GM18499 (cell line): ENCODE data around the gene LCTL.

Experiments
- ATAC-seq: cut with Tn5 transposase; IDR thresholded peaks from one replicate; pipeline ENCODE4 v1.9.1; 2021; ENCODE audit warnings: moderate number of reproducible peaks; ENCODE audit not compliant: insufficient read depth, unreplicated experiment

The LCTL gene, protein sequence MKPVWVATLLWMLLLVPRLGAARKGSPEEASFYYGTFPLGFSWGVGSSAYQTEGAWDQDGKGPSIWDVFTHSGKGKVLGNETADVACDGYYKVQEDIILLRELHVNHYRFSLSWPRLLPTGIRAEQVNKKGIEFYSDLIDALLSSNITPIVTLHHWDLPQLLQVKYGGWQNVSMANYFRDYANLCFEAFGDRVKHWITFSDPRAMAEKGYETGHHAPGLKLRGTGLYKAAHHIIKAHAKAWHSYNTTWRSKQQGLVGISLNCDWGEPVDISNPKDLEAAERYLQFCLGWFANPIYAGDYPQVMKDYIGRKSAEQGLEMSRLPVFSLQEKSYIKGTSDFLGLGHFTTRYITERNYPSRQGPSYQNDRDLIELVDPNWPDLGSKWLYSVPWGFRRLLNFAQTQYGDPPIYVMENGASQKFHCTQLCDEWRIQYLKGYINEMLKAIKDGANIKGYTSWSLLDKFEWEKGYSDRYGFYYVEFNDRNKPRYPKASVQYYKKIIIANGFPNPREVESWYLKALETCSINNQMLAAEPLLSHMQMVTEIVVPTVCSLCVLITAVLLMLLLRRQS

GRCh38 chr15:66565741-66566144 lies at the start of gene LCTL:
TSS of gene LCTL (minus strand) at chr15:66565998. CDS start at chr15:66565365, 633 bp downstream.
- no peak for ATAC-seq

DNA sequence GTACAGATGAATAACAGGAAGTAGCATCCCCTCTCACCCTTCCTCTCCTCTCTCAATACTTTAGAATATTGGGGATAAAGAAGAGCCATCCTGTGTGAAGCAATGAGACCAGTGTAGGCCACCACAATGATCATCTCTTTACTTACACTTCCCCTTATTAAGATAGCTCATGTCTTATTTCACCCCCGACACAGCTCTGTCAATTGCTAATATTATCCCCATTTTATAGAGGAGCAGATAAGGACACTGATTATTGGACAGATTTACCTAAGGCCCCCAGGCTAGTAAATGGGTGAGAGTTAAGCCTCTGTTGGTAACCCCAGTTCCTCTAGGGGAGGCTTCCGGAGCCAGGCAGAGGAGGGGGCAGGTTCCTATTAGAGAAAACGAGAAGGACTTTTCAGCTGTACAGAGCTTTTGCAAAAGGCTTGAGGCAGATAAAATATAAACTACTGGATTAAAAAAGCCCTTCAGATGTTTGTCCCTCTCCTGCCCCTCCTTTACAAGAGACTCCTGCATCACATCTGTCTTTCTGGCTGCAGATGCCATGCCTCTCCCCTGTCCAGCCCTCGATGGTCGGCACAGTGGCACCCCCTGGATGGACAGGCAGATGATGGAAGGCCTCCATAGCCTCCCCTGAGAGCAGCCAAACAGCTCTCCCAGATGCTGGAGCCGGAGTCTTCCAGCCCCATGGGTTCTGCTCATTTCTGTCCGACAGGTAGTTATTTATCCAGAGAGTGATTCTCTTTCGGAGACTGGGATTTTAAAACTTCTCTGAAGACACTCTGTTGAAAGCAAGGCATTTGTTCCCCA lies 49.4 kb upstream of the LCTL start:
- no peak for ATAC-seq

- no peak for ATAC-seq
Measured at GRCh38 chr15:66614456-66614855, 48.7 kb upstream of the LCTL start.

- ATAC-seq: no peak
Measured at GRCh38 chr15:66613743-66614142, 47.9 kb upstream of the LCTL start.

DNA sequence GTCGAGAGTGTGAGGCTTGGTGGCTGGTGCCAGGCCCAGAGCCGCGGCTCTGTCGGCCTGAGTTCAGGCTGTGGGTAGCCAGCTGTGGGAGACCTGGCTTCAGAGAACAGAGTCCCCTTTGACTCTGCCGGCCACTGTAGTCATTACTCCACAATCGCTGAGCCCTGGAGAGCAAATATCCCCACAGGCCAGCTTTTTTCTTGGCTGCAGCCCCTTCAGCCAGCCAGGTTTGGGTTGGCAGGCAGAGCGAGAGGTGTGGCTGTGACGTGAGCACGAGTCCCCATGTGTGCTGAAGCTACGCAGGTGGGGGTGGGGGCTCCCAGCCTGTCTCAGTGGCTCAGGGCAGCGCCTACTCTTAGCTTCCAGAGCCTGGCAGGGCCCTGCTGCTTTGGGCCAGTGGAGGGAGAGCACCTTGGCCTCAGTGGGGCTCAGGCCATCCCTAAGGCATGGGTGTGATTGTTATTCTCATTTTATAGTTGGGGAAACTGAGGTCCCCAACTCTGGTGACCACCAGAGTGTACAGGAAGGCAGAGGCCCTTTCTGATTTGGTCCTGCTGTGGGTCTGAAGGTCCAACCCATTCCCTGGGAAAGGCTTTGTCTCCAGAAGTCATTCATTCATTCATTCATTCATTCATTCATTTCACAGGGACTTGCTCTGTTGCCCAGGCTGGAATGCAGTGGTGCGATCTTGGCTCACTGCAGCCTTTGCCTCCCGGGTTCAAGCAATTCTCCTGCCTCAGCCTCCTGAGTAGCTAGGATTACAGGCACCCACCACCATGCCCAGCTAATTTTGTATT lies 45.7 kb upstream of the LCTL start:
- ATAC-seq: no peak

DNA sequence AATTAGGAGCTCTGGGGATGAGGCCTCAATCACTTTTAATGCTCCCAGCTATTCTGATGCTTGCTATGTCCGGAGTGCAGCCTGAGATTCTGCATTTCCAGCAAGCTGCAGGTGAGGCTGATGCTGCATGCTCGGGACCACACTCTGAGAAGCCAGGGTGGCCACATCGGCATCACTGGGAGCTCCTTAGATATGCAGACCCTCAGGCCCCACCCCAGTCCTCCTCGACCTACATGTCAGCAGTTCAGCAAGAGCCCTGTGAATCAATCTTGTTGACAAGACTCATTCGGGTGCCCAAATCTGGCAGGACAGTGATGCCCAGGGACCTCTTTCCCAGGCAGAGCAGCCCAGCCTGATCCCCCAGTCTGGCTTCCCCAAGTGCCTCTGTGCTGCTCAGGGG lies 44.1 kb upstream of the LCTL start:
- ATAC-seq: no peak

- ATAC-seq: no peak
Measured at GRCh38 chr15:66608881-66609280, 43.1 kb upstream of the LCTL start.

- ATAC-seq: no peak
Measured at GRCh38 chr15:66608159-66608558, 42.4 kb upstream of the LCTL start.

DNA sequence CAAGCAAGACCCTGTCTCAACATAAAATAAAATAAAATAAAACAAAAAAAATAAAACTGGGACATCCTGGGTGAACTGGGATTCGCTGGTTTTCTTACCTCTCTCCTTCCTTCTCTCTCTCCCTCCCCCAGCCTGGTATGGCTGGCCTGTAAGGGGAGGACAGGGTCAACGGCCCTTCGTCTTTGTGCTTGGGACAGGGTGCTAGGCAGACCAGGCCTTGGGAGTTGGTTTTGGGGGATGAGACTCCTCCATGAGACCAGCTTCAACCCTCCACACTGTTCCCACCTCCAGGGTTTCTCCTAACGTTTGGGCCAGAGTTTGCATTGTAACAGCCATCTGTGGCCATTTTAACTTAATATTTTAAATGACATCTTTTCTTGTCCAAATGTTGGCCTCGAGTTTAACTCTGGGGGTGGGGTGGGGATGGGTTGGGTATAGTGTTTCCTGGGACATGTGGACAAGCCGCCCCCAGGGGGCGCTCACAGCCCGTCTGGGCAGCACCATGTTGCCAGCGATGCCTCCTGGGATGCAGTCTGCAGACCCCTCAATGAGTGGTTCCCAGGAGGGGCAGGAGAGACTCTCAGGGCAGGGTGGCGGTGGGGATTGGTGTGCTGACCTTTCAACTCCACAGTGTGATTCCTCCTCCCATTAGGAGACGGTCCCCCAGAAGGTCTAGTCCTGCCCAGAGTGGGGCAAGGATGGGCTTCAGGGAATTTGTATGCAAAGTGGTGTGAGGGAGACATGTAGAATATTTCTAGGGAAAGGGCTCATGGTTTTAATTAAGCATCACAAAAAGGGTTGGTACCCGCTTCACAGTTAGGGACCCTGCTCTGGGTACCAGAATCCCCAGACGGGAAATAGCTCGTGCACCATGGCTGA lies 37.7 kb upstream of the LCTL start:
- ATAC-seq: no peak

DNA sequence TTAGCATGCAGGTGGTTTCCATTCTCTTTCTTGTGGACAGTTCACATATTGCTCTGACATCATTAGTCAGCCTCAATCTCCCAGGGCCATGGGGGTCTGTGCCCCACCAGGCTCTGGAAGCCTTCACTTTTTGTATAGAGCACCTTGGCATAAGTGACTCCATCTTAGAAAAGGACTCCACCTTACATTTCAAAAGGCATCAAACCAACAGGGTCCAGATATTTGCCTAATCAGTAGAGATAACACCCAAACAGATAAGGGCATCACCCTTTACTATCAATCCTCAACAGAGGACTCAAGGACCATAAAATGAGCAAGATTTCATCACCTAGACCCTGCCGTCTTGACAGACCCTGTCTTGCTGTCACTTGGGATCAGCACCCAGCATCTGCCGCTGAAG lies 35.7 kb upstream of the LCTL start:
- no peak for ATAC-seq

- ATAC-seq: no peak
Measured at GRCh38 chr15:66600240-66600627, 34.4 kb upstream of the LCTL start.

DNA sequence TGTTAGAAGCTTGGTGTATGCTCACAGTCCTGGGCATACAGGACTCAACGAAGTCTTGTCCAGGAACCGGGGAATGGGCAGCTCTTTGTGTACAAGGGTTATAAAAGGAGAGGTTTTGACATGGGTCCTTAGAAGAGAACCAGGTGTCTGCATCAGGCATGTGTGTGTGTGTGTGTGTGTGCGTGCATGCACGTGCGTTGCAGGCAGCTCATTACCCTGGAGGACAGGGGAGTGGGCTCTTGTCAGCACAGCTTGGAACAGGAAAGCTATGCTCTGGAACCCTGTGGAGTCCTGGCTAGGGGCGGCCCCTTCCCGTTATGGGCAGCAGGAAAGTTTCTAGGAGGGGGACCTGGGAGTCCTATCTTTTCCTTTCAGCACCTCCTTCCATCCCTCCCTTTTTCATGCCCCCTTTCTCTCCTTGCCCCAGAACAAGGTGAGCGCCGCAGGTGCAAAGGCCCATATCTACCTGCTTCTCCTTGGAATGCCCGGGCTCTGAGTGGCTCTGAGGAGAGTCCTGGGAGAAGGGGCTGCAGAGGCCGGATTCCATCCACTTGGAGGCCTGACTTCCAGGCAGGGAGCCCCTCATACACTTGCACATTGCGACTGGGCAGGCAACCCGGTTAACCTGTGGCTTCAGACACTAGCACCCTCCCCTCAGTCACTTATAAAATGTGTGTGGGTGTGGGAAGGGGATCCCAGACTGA lies 33.9 kb upstream of the LCTL start:
- no peak for ATAC-seq

DNA sequence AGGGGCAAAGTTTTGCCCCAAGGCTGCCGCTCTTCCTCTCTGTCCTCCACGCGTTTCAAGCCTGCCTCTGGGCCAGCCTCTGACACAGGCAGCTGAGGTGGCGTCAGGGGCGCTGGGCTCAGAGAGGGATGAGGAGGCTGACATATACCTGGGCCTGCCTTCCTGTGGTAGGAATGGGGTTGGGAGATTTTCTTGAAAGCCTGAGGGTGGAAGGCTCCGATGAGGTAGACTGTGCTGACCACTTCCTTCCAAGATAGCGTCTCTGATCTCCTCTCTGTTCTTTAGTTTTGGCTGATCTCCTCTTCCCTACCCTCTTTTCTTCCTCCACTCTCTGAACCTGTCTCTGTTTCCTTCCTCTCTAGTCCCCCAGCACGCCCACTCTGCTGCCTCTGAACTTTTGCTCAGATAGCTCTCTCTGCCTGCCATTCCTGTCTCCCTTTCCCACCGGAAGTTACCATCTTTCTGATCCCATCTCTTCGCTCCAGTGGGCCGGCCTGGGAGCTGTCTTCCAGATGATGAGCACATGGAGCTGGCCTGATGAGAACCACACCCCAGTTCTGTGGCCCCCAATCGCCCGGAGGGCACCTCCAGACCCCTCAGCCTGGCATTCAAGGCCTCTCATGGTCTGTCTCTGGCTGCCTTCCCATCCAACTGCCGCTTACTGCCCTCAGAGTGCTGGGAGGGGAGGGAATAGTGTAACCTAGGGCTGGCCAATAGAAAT lies 32.5 kb upstream of the LCTL start:
- no peak for ATAC-seq

DNA sequence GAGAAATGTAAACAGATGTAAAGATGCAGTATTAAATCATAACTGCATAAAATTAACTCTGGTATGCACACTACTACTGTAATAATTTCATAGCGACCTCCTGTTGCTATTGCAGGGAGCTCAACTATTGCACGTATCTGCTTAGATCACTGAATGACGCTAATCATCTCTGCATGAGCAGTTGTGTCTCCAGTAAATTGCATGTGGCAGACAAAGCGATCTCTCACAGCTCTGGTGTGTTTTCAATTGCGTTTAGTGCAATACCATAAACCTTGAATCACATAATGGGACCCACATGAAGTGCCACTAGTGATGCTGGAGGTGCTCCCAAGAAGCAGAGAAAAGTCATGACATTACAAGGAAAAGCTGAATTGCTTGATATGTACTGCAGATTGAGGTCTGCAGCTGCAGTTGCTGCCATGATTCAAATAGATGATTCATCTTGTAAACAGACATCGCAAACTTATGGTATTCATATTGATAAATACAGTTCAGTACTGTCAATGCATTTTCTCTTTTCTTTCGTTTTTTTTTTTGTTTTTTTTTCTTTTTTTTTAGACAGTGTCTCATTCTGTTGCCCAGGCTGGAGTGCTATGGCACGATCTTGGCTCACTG lies 30.2 kb upstream of the LCTL start:
- no peak for ATAC-seq

DNA sequence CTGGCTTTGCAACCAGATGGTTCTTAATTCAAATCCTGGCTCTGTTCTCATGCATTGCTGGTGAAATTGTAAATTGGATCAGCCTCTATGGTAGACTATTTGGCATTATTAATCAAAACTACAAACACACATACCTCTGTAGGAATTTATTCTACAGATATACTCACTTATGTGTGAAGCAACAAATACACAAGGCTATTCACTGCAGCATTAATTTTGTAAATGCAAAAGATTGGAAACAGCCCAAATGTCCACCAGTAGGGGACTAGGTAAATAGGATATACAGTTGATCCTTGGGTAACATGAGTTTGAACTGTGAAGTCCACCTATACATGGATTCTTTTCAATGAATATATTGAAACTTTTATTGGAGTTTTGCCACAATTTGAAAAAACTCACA lies 29.5 kb upstream of the LCTL start:
- no peak for ATAC-seq

DNA sequence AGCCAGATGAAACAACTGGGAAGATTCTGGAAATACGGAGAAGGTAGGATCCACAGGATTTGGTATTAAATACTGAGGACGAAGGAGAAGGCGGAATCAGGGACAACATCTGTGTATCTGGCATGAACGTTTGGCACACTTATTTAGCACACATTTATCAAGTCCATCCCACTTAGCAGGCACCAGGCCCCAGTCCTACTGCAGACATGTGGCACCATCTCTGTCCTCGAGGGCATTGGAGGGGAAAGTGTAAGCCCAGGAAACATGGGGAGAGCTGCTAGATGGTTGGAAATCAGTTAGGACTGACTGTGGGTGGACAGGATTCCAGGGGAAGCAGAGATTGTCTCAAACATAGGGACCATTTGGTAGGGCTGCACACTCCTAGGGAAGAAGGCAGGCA lies 29.0 kb upstream of the LCTL start:
- ATAC-seq: no peak

GRCh38 chr15:66594344-66594743 lies 28.5 kb upstream of the LCTL start:
- no peak for ATAC-seq

DNA sequence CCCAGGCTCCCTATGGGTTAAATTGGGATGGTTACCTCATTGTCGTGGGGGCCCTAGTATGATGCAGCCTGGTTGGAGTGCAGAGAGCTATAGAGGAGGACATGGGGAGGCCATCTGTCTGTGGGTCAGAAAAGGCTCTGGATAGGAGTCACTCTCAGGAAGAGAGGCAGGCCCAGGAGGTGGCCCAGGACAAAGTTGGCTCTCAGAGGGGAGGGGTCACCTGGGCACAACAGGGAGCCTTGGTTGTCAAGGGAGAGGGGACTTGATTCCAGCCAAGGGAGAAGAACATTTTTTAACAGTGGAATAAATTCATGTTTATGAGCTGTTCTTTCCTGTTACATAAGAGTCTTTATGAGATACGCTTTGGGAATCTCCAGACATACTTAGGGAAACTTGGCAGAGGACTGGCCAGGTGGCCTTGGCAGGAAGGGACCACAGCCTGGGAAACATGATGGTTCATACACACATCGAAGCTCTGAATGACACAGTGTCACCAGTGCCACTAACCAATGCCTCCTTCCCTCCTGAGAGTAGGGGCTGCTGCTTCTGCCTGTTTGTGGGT lies 27.5 kb upstream of the LCTL start:
- ATAC-seq: no peak
